C4-2B (cell line): Measurements from ENCODE around the gene GRIK4.

Experiments used
- ZFX ChIP-seq: fragments of 450-650 bp; IDR thresholded peaks from 2 replicates; pipeline ENCODE4 v1.6.1; 2017
- TF ChIP-seq, protein P1 (sequence below): fragments of 450-650 bp; conservative IDR thresholded peaks from 2 replicates; pipeline ENCODE4 v1.5.1; 2017; ENCODE audit warnings: mild to moderate bottlenecking

DNA sequence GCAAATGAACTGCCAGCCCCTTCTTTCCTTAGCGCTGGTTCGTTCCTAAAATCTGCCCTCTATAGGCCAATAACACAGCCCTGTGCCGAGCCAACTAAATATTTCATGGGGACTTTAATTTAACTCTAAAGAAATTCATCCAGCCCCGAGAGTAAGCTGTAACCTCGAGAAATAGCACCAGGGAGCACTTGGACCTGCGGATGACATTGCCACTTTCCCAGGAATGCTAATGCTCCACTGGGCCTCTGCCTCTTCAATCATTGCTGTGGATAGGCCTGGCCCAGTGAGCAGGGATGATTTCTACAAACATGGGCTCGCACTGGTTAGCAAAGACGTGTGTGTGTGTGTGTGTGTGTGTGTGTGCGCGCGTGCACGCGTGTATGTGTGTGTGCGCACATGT lies 417.1 kb downstream of the GRIK4 start:
- TF ChIP-seq, protein P1, sequence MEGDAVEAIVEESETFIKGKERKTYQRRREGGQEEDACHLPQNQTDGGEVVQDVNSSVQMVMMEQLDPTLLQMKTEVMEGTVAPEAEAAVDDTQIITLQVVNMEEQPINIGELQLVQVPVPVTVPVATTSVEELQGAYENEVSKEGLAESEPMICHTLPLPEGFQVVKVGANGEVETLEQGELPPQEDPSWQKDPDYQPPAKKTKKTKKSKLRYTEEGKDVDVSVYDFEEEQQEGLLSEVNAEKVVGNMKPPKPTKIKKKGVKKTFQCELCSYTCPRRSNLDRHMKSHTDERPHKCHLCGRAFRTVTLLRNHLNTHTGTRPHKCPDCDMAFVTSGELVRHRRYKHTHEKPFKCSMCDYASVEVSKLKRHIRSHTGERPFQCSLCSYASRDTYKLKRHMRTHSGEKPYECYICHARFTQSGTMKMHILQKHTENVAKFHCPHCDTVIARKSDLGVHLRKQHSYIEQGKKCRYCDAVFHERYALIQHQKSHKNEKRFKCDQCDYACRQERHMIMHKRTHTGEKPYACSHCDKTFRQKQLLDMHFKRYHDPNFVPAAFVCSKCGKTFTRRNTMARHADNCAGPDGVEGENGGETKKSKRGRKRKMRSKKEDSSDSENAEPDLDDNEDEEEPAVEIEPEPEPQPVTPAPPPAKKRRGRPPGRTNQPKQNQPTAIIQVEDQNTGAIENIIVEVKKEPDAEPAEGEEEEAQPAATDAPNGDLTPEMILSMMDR, result no peak
- TF ChIP-seq ZFX, result no peak
